GOT3 (cell line): ENCODE data around the gene NPC1.
"Not testable (repeated sequence)": the region's sequence is repeated elsewhere in the genome, so short reads cannot be mapped to it uniquely, and the experiment has no call there.

Experiments
- DNase-seq: peaks from one replicate; lab custom pipeline; 2025; ENCODE audit warnings: mixed read lengths; lab: John Stamatoyannopoulos, UW

Gene NPC1

GRCh38 chr18:23609390-23610023, 23.2 kb upstream of the NPC1 start:
- DNase-seq: no peak

GRCh38 chr18:23608211-23608610, 21.9 kb upstream of the NPC1 start:
- DNase-seq: no peak

- no peak for DNase-seq
Measured at GRCh38 chr18:23605941-23606340, 19.6 kb upstream of the NPC1 start.

DNA sequence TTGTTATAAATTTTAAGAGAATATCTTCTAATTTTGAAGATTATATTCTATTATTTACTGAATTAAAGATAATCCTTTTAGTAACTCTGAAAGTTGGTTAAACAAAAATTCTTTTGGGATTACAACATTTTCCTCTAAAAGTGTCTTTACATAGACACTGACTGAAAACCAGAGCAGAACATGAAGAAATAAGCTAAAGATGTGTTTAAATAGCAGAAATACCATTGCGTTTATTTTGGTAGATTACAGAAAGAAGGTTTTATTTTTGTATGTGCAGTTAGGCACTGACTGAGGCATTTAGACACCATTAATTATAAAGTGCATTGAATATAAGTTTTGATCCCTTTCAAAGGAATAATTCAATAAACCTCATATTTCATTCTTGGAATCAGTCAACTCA, 13.5 kb upstream of the NPC1 start:
- no peak for DNase-seq

DNA sequence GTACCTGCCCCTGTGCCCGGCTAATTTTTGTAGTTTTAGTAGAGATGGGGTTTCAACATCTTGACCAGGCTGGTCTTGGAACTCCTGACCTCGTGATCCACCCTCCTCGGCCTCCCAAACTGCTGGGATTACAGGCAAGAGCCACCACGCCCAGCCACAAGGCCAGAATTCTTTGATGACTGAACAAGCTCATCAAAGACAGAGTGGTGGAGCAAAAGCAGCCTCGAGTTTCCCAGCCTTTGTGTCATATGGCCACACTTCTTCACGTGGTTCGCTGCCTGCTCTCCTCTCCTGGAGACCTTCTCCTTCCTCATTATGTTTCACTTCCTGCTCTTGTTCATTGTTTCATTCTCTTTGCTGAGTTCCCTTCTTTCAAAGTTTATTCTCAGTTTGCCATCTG, 9.9 kb upstream of the NPC1 start:
- no peak for DNase-seq

DNA sequence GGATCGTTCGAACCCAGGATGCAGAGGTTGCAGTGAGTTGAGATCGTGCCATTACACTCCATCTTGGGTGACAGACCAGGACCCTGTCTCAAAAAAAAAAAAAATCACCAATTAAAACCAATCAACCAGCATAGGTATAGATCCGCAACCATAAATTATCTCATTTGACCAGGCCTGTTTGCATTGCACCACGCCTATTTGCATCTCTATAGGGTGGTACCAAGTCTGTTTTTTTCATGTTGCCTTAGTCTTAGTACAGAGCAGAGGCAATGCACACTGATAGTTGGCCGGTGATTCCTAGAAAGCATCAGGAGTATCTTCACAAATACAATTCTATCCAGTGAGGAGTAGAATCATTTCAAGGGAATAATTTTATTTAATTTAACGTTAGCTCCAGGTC, 9.3 kb upstream of the NPC1 start:
- no peak for DNase-seq

- DNase-seq: no peak
Measured at GRCh38 chr18:23593720-23594119, 7.4 kb upstream of the NPC1 start.

GRCh38 chr18:23592911-23593310, 6.6 kb upstream of the NPC1 start:
- no peak for DNase-seq

GRCh38 chr18:23591011-23591410, 4.7 kb upstream of the NPC1 start:
- no peak for DNase-seq

- no peak for DNase-seq
Measured at GRCh38 chr18:23588836-23589560, 2.7 kb upstream of the NPC1 start.

- no peak for DNase-seq
Measured at GRCh38 chr18:23587220-23587642, 925 bp upstream of the NPC1 start.

GRCh38 chr18:23585897-23586248, 433 bp downstream of the NPC1 start:
- DNase-seq: no peak

DNA sequence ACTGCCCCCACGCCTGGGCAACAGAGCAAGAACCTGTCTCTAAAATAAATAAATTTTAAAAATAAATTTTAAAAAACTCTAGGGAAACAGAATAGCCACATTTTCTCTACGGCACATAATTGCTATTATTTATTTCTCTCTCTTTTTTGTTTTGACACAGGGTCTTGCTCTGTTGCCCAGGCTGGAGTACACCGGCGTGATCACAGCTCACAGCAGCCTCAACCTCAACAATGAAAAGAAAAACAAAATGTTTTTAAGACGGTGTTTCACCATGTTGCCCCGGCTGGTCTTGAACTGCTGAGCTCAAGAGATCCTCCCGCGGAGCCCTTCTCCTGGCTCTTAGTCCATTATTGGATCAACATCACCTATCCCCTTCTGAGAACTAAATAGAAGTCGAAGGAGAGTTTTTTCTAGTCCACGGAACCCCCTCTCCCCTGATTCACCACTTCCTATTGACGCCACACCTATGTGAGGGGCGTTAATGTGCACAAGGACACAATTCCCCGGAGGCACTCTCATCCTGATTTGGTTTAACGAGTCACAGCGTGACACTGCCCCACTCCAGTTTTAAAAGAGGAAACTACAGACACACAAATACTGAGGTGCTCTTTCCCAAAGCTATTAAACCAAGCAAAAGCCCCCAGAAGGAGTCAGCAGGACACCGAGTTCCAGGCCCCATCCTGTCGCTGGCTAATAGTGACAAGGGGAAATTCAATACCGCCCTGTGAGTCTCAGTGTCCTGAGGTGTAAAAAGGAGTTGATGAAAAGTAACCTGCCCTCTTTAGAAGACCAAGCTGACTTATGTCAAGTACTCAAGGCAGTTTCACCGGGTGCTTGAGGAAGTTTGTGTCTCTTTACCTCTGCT, 1.1 kb downstream of the NPC1 start:
- DNase-seq: no peak

DNA sequence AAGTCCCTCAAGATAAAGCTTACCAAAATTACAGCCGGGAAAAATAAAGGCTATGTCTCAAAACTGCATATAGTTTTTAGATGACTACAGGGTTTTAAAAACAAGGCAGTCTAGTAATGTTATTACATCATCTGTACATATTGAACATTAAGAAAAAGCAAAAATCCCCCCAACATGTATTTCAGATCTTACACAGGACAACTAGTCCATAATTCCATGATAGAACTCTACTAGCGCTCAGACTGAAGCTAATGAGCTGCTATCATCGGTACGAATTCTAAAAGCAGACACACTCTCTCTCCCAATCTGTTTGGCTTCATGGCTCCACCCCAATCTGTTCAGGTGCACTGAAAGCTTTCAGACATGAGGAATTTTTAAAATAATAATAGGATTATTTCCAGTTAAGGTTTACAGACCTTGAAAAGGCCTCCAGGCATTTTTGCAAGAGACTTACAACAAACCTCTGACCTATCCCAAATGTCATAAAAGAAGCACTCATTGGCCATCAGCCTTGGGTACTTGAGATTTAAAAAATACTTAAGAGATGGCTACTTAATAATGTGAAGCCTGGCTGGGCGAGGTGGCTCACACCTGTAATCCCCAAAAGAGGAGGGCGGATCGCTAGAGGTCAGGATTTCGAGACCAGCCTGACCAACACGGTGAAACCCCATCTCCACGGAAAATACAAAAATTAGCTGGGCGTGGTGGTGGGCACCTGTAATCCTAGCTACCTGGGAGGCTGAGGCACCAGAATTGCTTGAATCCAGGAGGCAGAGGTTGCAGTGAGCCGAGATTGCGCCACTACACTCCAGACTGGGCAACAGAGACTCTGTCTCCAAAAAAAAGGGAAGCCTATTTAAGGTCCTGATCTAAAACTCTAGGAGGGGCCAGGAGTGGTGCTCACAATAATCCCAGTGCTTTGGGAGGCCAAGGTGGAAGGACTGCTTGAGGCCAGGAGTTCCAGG, 2.0 kb downstream of the NPC1 start:
- no peak for DNase-seq

DNA sequence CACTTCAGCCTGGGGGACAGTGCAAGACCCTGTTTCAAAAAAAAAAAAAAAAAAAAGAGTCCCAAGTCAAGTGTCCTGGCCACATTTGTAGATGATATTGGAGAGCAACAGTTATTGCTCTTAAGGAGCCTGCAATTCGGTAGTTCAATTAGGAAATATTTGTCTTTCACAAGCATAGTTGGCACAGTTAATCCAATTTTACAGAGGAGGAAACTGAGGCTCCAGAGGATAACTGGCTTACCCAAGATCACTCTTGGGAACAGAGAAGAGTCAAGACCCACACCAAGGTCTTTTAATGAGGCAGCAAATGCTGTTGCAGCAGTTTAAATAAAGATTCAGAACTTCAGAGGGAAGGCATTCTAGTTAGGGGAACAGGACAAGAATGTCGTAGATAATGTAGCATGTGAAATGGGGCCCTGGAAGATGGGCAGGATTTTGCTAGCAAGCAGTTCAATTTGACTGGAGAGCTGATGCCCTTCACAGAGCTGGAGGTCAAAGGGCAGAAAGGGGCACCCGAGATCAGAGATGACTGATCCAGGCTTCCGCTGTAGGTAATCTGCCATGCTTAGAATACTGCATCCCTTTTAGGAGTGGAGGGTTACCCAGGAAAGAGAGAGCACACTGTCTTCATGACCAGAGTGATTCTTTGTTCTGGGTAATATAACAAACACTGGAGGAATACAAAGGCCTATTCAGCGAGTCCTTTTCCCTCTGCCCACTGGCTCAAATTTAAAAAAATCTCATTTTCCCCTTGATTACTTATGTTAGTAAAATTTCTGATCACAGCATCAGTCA, 3.0 kb downstream of the NPC1 start:
- no peak for DNase-seq

GRCh38 chr18:23580677-23581367, 5.5 kb downstream of the NPC1 start:
- DNase-seq: no peak

- DNase-seq: no peak
Measured at GRCh38 chr18:23578891-23579653, 7.2 kb downstream of the NPC1 start.

- no peak for DNase-seq
Measured at GRCh38 chr18:23578067-23578701, 8.1 kb downstream of the NPC1 start.

GRCh38 chr18:23577521-23577920, 8.8 kb downstream of the NPC1 start:
- not testable (repeated sequence) for DNase-seq
